Measurements from ENCODE around the gene MEIKIN. TPM values are rescaled to one million over a fixed set of nuclear protein-coding genes. Genes with fewer than 3 reads are reported as not detected.

MEIKIN gene
- total RNA-seq, 1 experiment from 2014 or later, result not detected

DNA sequence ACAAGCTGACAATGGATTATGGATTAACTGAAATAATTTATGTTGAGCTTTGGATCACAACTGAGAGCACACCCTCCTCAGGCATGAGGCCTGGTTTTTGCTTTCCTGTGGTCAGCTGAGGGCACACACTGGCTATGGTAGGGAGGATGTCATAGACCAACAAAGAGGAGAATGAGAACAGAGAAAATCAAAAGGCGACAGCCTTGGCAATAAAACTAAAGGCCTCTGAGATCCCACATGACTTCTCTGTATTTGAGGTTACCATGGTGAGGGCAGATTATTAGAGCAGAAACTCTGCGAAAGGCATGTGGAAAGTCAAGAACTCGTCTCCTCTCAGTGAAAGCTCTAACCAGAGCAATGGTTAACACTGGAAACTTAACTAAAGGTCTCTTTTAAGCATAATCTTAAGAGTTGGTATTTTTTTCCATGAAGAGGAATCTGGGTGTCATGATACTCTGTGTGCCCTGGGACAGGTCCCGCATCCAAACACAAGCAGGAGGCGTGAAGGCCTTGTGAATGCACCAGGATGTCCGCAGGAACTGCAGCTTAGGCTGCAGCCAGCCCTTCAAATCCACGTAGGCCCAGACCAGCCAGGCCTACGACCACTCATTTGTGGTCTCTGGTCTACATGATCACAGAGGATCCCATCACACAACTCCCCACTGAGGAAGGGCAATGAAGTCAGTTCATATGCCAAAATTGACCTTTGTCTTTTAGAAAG is 12.4 kb upstream of the MEIKIN start:
- no peaks in the 10 kb centered on the region for H3K9me3 Mint-ChIP-seq
- H2BK120ac ChIP-seq (ENCODE audit: low read depth, low read length, poor library complexity, severe bottlenecking), result no peak overlapping the region
- no CpG with 5 or more reads among the region's 8 CpGs for WGBS (ENCODE audit: extremely low coverage, insufficient read length, low lambda C conversion rate)
- H3K36me3 Mint-ChIP-seq (ENCODE audit: insufficient read depth in 1 of 3, low read depth in 3 of 3), result no peaks in the 10 kb centered on the region
- H4K5ac ChIP-seq (ENCODE audit: insufficient read length, low read depth, low read length), result no peak overlapping the region
- no peak overlapping the region for H3K56ac ChIP-seq (ENCODE audit: insufficient read length, low read depth, low read length)
- H4K8ac ChIP-seq (replicated peaks; ENCODE audit: insufficient read length, low read depth, low read length), result no peak overlapping the region
- no peaks in the 10 kb centered on the region for H3K27me3 ChIP-seq (ENCODE audit: insufficient read depth, low read length)
- no peak overlapping the region for H3K27ac Mint-ChIP-seq
- no peak for TF ChIP-seq CTCF (conservative IDR thresholded peaks at IDR 0.05)
- H3K9ac ChIP-seq (ENCODE audit: extremely low read depth, insufficient read length, low read length), result no peak overlapping the region
- peak overlapping the region; percentile 46 for H3K18ac ChIP-seq (ENCODE audit: insufficient read length, low read depth, low read length)
- no peaks in the 10 kb centered on the region for H3K23me2 ChIP-seq (ENCODE audit: insufficient read length, low read depth, low read length, poor library complexity, severe bottlenecking)
- no peaks in the 10 kb centered on the region for H3K4me1 ChIP-seq (ENCODE audit: insufficient read depth, low read length)
- no peak overlapping the region for H2BK12ac ChIP-seq (ENCODE audit: insufficient read length, low read depth, low read length)
- DNase-seq, result no peak
- no peaks in the 10 kb centered on the region for H3K79me2 ChIP-seq (ENCODE audit: insufficient read depth, low read length)
- no peak overlapping the region for H3K14ac ChIP-seq (ENCODE audit: insufficient read depth, low read length)
- no peaks in the 10 kb centered on the region for H3K27me3 Mint-ChIP-seq (ENCODE audit: low read depth)
- H2BK5ac ChIP-seq (ENCODE audit: insufficient read length, low read length), result no peak overlapping the region
- H4K20me1 ChIP-seq (ENCODE audit: control insufficient read depth, insufficient read depth, insufficient read length), result no peaks in the 10 kb centered on the region
- no peak overlapping the region for H2BK15ac ChIP-seq (ENCODE audit: low read depth, low read length)
- H3K23ac ChIP-seq (ENCODE audit: insufficient read length, low read depth, low read length), result no peak overlapping the region
- no peak overlapping the region for H3K4me3 Mint-ChIP-seq
- no peak overlapping the region for H2AK5ac ChIP-seq (ENCODE audit: insufficient read length, low read length)
- no peak overlapping the region for H2AFZ ChIP-seq (ENCODE audit: low read length)
- H4K91ac ChIP-seq (ENCODE audit: insufficient read length, low read depth, low read length), result no peak overlapping the region
- H3K4me1 Mint-ChIP-seq, result peaks cover 4 to 6% of the 10 kb centered on the region in 2 experiments; a peak in 3 of 4 replicates
- H3K79me1 ChIP-seq (ENCODE audit: insufficient read depth, low read depth, low read length, poor library complexity, severe bottlenecking), result no peaks in the 10 kb centered on the region
- H2BK20ac ChIP-seq (ENCODE audit: low read depth, low read length, poor library complexity, severe bottlenecking), result no peak overlapping the region
- no peak overlapping the region for H3K4ac ChIP-seq (ENCODE audit: low read depth, low read length)
- H3T11ph ChIP-seq (ENCODE audit: low read length), result no peak overlapping the region
- H3K9me3 ChIP-seq (ENCODE audit: control insufficient read depth, low read depth, low read length), result no peaks in the 10 kb centered on the region
- no peak overlapping the region for H3K4me2 ChIP-seq (ENCODE audit: insufficient read depth, insufficient read length, low read length)
- no peak overlapping the region for H3K27ac ChIP-seq (ENCODE audit: insufficient read length, low read depth, low read length)

Data from H9 (cell line).